Lower lobe of right lung (tissue), 2 donors: ENCODE results near the gene RAB18. TPM values are rescaled to one million over a fixed set of nuclear protein-coding genes. Genes with fewer than 3 reads are reported as not detected.

Experiments
- ATAC-seq, 2 donors: fragments of 200-7000 bp; cut with Tn5 transposase; one replicate each; pipeline ENCODE4 v1.9.1; 2020 to 2022; ENCODE audit warnings: mild to moderate bottlenecking in 2 of 2, moderate library complexity in 2 of 2
- DNase-seq: peaks from one replicate; pipeline ENCODE4 v3.0.0-alpha.2; 2020
- H3K27ac ChIP-seq: fragments of 200-600 bp; one replicate; pipeline ENCODE4 v1.8.0; 2022
- H3K27me3 ChIP-seq: fragments of 200-600 bp; one replicate; pipeline ENCODE4 v1.8.0; 2022; ENCODE audit warnings: low read depth
- H3K36me3 ChIP-seq: fragments of 200-600 bp; one replicate; pipeline ENCODE4 v1.8.0; 2022; ENCODE audit warnings: mild to moderate bottlenecking
- H3K4me1 ChIP-seq: fragments of 200-600 bp; one replicate; pipeline ENCODE4 v1.8.0; 2022
- H3K4me3 ChIP-seq: fragments of 200-600 bp; one replicate; pipeline ENCODE4 v1.8.0; 2022; ENCODE audit warnings: mild to moderate bottlenecking
- H3K9me3 ChIP-seq: fragments of 200-600 bp; one replicate; pipeline ENCODE4 v1.8.0; 2022
- CTCF ChIP-seq: fragments of 200-600 bp; IDR thresholded peaks from one replicate; pipeline ENCODE4 v1.8.0; 2022; ENCODE audit warnings: antibody characterized with exemption, mild to moderate bottlenecking
- intact Hi-C: fragments of 100-400 bp; cut with DNase I; formaldehyde crosslinking; loops from one replicate; pipeline ENCODE4 v1.11.0; 2022
- long read RNA-seq: library from polyadenylated mRNA; unstranded; transcript quantifications from one replicate; pipeline ENCODE4 v2.0.0, GENCODE V29; 2021
- total RNA-seq: library from RNA; stranded (reverse); fragmentation: NEBNext Ultra II Directional; extraction: Animal tissue kit (Norgen Biotek cat#: 25700); gene quantifications from one replicate; pipeline ENCODE4 v1.2.1, GENCODE V29; 2021
- donor health status: DM: no; HTN: yes; CAD: no; lungs with severe emphysema.

RAB18 gene
- total RNA-seq = 97.2 TPM
- long read RNA-seq, full-length matches to known transcripts = 61 of 70 reads
- long read RNA-seq, partial matches to known transcripts = 4 of 70 reads
- long read RNA-seq, other reads (novel, unspliced or antisense) = 5 of 70 reads

GRCh38 chr10:27504007-27504807 lies at the start of gene RAB18:
TSS of gene RAB18 (plus strand) at chr10:27504304. CDS start at chr10:27504370, 66 bp downstream.
- peak within 1 kb of the TSS; percentile 93 for H3K27ac ChIP-seq
- no peaks in the 10 kb centered on the region for H3K9me3 ChIP-seq
- H3K4me1 ChIP-seq = peaks cover 27% of the 10 kb centered on the region
- ATAC-seq (peak; percentile 98 to 99), DNase-seq (peak; percentile 99)
- no peaks in the 10 kb centered on the region for H3K27me3 ChIP-seq
- peak within 1 kb of the TSS; percentile 86 for H3K4me3 ChIP-seq
- intact Hi-C loops = no loop called here
- H3K36me3 ChIP-seq = no peaks in the 10 kb centered on the region
- TF ChIP-seq CTCF = no peak

GRCh38 chr10:27454837-27455236 lies 49.3 kb upstream of the RAB18 start:
- Histone ChIP-seq H3K36me3 (no peaks in the 10 kb centered on the region), H3K4me3 (no peak overlapping the region), H3K27ac (no peak overlapping the region), H3K9me3 (no peaks in the 10 kb centered on the region), H3K4me1 (no peaks in the 10 kb centered on the region), H3K27me3 (no peaks in the 10 kb centered on the region)
- intact Hi-C loops = no loop called here
- DNase-seq (no peak), ATAC-seq (no peak)
- no peak for TF ChIP-seq CTCF

- Histone ChIP-seq H3K36me3 (no peaks in the 10 kb centered on the region), H3K27ac (no peak overlapping the region), H3K4me3 (no peak overlapping the region), H3K9me3 (no peaks in the 10 kb centered on the region), H3K27me3 (no peaks in the 10 kb centered on the region), H3K4me1 (no peaks in the 10 kb centered on the region)
- DNase-seq = no peak
- intact Hi-C loops = no loop called here
- no peak for ATAC-seq
- no peak for TF ChIP-seq CTCF
Observed at GRCh38 chr10:27457261-27457945, 46.7 kb upstream of the RAB18 start.

GRCh38 chr10:27457966-27458365 lies 46.1 kb upstream of the RAB18 start:
- no peak for DNase-seq
- TF ChIP-seq CTCF = no peak
- Histone ChIP-seq H3K36me3 (no peaks in the 10 kb centered on the region), H3K9me3 (no peaks in the 10 kb centered on the region), H3K27me3 (no peaks in the 10 kb centered on the region), H3K4me1 (no peaks in the 10 kb centered on the region), H3K27ac (no peak overlapping the region), H3K4me3 (no peak overlapping the region)
- ATAC-seq = no peak
- intact Hi-C loops = no loop called here

GRCh38 chr10:27461312-27461711 lies 42.8 kb upstream of the RAB18 start:
- no peaks in the 10 kb centered on the region for H3K9me3 ChIP-seq
- no peak for TF ChIP-seq CTCF

More at GRCh38 chr10:27461312-27461711, 42.8 kb upstream of the RAB18 start:
- ATAC-seq = no peak
- H3K4me1 ChIP-seq = no peaks in the 10 kb centered on the region
- DNase-seq = no peak
- H3K36me3 ChIP-seq = no peaks in the 10 kb centered on the region
- no peak overlapping the region for H3K27ac ChIP-seq
- no peaks in the 10 kb centered on the region for H3K27me3 ChIP-seq
- intact Hi-C loops = no loop called here
- H3K4me3 ChIP-seq = no peak overlapping the region
